Measurements from ENCODE around the gene C12orf54. TPM values are rescaled to one million over a fixed set of nuclear protein-coding genes. Genes with fewer than 3 reads are reported as not detected.

C12orf54 gene
- total and polyA plus RNA-seq, 2 of the 8 experiments (the other 6 are each of a cell fraction or from before 2014, with no cell fraction given): not detected

DNA sequence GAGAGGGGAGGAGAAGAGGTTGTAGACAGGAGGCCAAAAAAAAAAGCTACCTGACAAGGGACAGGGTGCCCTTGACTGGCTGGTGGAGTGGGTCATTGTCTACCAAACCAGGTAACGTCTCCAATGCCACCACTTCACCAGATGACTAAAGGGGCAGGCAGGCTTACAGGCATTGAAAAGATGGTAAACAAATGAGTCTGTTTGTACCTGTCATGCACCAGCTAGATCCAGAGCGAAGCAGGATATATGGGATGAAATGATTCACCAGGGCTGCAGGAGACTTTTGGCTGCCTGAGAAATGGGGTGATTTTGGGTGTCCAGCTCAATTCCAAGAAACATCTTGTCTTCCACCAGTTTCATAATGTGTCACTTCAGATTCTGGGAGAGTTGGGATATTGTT, 4.0 kb downstream of the C12orf54 start:
- no peak overlapping the region for H3K4me3 ChIP-seq (ENCODE audit: extremely low read depth in 1 of 4, insufficient read depth in 2 of 4, low read depth in 3 of 4, low read length in 4 of 4)
- ChIA-PET POLR2A (ENCODE audit: partially characterized antibody) (no interaction called here), CTCF (ENCODE audit: partially characterized antibody) (interaction anchor here (2.3 kb wide), 1 partner anchor 55 kb away, joined by 8 read pairs; no protein-coding TSS in a partner anchor)
- WGBS, 2 experiments (ENCODE audit: extremely low coverage in 1 of 2, insufficient coverage in 1 of 2, insufficient read length in 1 of 2, insufficient replicate concordance in 2 of 2, low coverage in 1 of 2, low lambda C conversion rate in 2 of 2, missing lambda C conversion rate in 1 of 2): 68% methylated on average over 2 of the region's 2 CpGs; no CpG with 5 or more reads in 1 of the 2 experiments
- H2BK15ac ChIP-seq (ENCODE audit: low read length): no peak overlapping the region
- H4K8ac ChIP-seq (ENCODE audit: extremely low read depth, insufficient read depth, low read length): no peak overlapping the region
- H3K79me1 ChIP-seq (ENCODE audit: low read depth, low read length): no peaks in the 10 kb centered on the region
- H2AK5ac ChIP-seq (ENCODE audit: low read depth, low read length): no peak overlapping the region
- H3K23ac ChIP-seq (ENCODE audit: insufficient read length): no peak overlapping the region
- no peaks in the 10 kb centered on the region for H3K4me1 ChIP-seq (replicated peaks in 1 of 4; ENCODE audit: control insufficient read depth in 3 of 4, insufficient read depth in 4 of 4, low read length in 3 of 4)
- H3K18ac ChIP-seq (ENCODE audit: extremely low read depth, low read length): no peak overlapping the region
- no peak overlapping the region for H3K4me2 ChIP-seq (ENCODE audit: insufficient read depth in 1 of 2, low read depth in 2 of 2, low read length in 2 of 2)
- H2BK12ac ChIP-seq (ENCODE audit: low read depth, low read length): no peak overlapping the region
- no peak overlapping the region for H4K91ac ChIP-seq (replicated peaks; ENCODE audit: insufficient read length, low read length)
- H3K14ac ChIP-seq (ENCODE audit: insufficient read length): no peak overlapping the region
- no peak for TF ChIP-seq SIN3A (conservative IDR thresholded peaks at IDR 0.05 in 1 of 2, IDR thresholded peaks at IDR 0.05 in 1 of 2; ENCODE audit: low read depth in 1 of 2, low read length in 2 of 2)
- TF ChIP-seq, protein P1, sequence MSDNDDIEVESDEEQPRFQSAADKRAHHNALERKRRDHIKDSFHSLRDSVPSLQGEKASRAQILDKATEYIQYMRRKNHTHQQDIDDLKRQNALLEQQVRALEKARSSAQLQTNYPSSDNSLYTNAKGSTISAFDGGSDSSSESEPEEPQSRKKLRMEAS (IDR thresholded peaks at IDR 0.05): no peak
- FAIRE-seq (no peak), DNase-seq (ENCODE audit: low read depth in 1 of 2, low spot score in 2 of 2) (no peak)
- H3K9me3 ChIP-seq (ENCODE audit: insufficient read depth in 2 of 2, low read depth in 1 of 2, low read length in 1 of 2): peaks cover under 1 to 16% of the 10 kb centered on the region in 2 experiments; a peak in 1 of 4 replicates
- H3K27me3 ChIP-seq (replicated peaks in 1 of 4; ENCODE audit: control insufficient read depth in 3 of 4, extremely low read depth in 1 of 4, insufficient read depth in 3 of 4, low read length in 3 of 4): no peaks in the 10 kb centered on the region
- no peaks in the 10 kb centered on the region for H3K23me2 ChIP-seq (ENCODE audit: low read depth, low read length)
- no peak overlapping the region for H3K4ac ChIP-seq (replicated peaks; ENCODE audit: insufficient read length, low read depth, low read length)
- no peak overlapping the region for H2BK5ac ChIP-seq (ENCODE audit: low read depth, low read length)
- no peak overlapping the region for H4K5ac ChIP-seq (ENCODE audit: insufficient read length, low read depth, low read length)
- H3K36me3 ChIP-seq (ENCODE audit: control insufficient read depth in 2 of 4, insufficient read depth in 4 of 4, low read length in 3 of 4): no peaks in the 10 kb centered on the region
- H3K9ac ChIP-seq (replicated peaks in 1 of 4; ENCODE audit: extremely low read depth in 1 of 4, low read depth in 3 of 4, low read length in 3 of 4): no peak overlapping the region
- no peak overlapping the region for H3K27ac ChIP-seq (ENCODE audit: low read depth, low read length)
- H2AFZ ChIP-seq (ENCODE audit: low read length): no peak overlapping the region
- no peak overlapping the region for H3K56ac ChIP-seq (replicated peaks; ENCODE audit: insufficient read length, low read depth, low read length)
- no peak overlapping the region for H2BK120ac ChIP-seq (replicated peaks; ENCODE audit: low read depth, low read length)
- H4K20me1 ChIP-seq (replicated peaks in 1 of 2; ENCODE audit: control insufficient read depth in 1 of 2, insufficient read depth in 2 of 2, low read length in 2 of 2): no peaks in the 10 kb centered on the region
- no peaks in the 10 kb centered on the region for H3K79me2 ChIP-seq (ENCODE audit: control insufficient read depth in 1 of 2, insufficient read depth in 2 of 2, low read length in 2 of 2)
- H2BK20ac ChIP-seq (ENCODE audit: low read length): no peak overlapping the region
